ENCODE results near the gene INPPL1. TPM values are rescaled to one million over a fixed set of nuclear protein-coding genes. Genes with fewer than 3 reads are reported as not detected.

INPPL1 gene
- total and polyA plus RNA-seq, 2 of the 13 experiments (the other 11 are each of a cell fraction or from before 2014, with no cell fraction given): 29.1 to 66.9 TPM

- H3K79me2 ChIP-seq (ENCODE audit: insufficient read depth, low read length): peaks cover 7% of the 10 kb centered on the region
- TF ChIP-seq CTCF (CRISPR knock-in tag; IDR thresholded peaks at IDR 0.05) (no peak), SMC3 (IDR thresholded peaks at IDR 0.05; ENCODE audit: low read length) (no peak), AFF4 (CRISPR knock-in tag; IDR thresholded peaks at IDR 0.05) (no peak), NCOR1 (IDR thresholded peaks at IDR 0.05; ENCODE audit: borderline replicate concordance, low read length) (no peak), KLF12 (CRISPR knock-in tag; IDR thresholded peaks at IDR 0.05; ENCODE audit: borderline replicate concordance) (no peak), CBX5 (CRISPR knock-in tag; IDR thresholded peaks at IDR 0.05; ENCODE audit: borderline replicate concordance) (no peak), CBFB (CRISPR knock-in tag; IDR thresholded peaks at IDR 0.05) (no peak), ATF2 (CRISPR knock-in tag; IDR thresholded peaks at IDR 0.05) (no peak), CENPT (CRISPR knock-in tag; IDR thresholded peaks at IDR 0.05; ENCODE audit: low read depth) (no peak), IRF1 (CRISPR knock-in tag; IDR thresholded peaks at IDR 0.05; ENCODE audit: low read depth) (no peak), ZNF225 (CRISPR knock-in tag; IDR thresholded peaks at IDR 0.05) (no peak), ZNF512 (CRISPR knock-in tag; IDR thresholded peaks at IDR 0.05) (no peak), IKZF1 (IDR thresholded peaks at IDR 0.05) (no peak)
- H2AFZ ChIP-seq (ENCODE audit: low read length): no peak overlapping the region
- in situ Hi-C loops (cut with HindIII; ENCODE audit: extremely low pct_ligation_motif_present, low pct_unique_long_range_greater_than_20kb): no loop called here
- H3K4me3 ChIP-seq (replicated peaks in 1 of 3; ENCODE audit: insufficient read depth in 1 of 3, low read depth in 2 of 3, low read length in 3 of 3): no peak overlapping the region
- H3K36me3 ChIP-seq (replicated peaks in 1 of 2; ENCODE audit: control insufficient read depth in 1 of 2, insufficient read depth in 2 of 2, low read length in 2 of 2): no peaks in the 10 kb centered on the region
- H3K4me2 ChIP-seq (ENCODE audit: low read depth, low read length): peak overlapping the region; percentile 93; the same call in 1 of the 2 replicates
- WGBS (ENCODE audit: low lambda C conversion rate): 35% methylated on average over 5 of the region's 10 CpGs
- peaks cover 24% of the 10 kb centered on the region for H3K4me1 ChIP-seq (ENCODE audit: insufficient read depth, low read length)
- H3K9me3 ChIP-seq (ENCODE audit: low read length): no peaks in the 10 kb centered on the region
- no TSS peak for BruUV-seq (replicated peaks)
- no peak overlapping the region for H3K9ac ChIP-seq (ENCODE audit: insufficient read depth, low read depth, low read length)
- ATAC-seq: no peak
- no peak for DNase-seq (ENCODE audit: low spot score)
- H3K27ac ChIP-seq (ENCODE audit: extremely low read length, insufficient read depth, low read length): no peak overlapping the region
- peaks cover 3 to 26% of the 10 kb centered on the region in 2 experiments; a peak in 3 of 5 replicates for H3K27me3 ChIP-seq (ENCODE audit: control insufficient read depth in 1 of 2, insufficient read depth in 2 of 2, low read length in 2 of 2)
- H4K20me1 ChIP-seq (ENCODE audit: insufficient read depth, low read length): no peaks in the 10 kb centered on the region
- ChIA-PET CTCF (ENCODE audit: low intra/inter-chr PET ratio, low total read pairs) (no interaction called here), POLR2A (interaction anchor here (1.7 kb wide), 1 partner anchor 13 kb away, joined by 4 read pairs; no protein-coding TSS in a partner anchor)
- intact Hi-C loops (cut with micrococcal nuclease; ENCODE audit: unreplicated experiment): no loop called here
- FAIRE-seq: no peak
Measured at GRCh38 chr11:72220696-72221363, 3.7 kb upstream of the INPPL1 start.
